ENCODE results near the gene ABR.
"Not testable (repeated sequence)": the region's sequence is repeated elsewhere in the genome, so short reads cannot be mapped to it uniquely, and the experiment has no call there.

DNA sequence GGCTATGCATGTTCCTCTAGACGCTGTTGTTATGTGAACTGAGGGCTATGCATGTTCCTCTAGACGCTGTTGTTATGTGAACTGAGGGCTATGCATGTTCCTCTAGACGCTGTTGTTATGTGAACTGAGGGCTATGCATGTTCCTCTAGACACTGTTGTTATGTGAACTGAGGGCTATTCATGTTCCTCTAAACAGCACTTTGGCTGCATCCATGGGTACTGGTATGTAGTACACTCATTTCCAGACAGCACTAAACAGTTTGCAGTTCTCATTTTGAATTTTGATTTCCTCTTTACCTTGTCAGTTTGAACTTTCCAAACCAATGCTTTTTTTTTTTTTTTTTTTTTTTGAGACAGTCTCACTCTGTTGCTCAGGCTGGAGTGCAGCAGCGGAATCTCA, 114.4 kb downstream of the ABR start:
- not testable (repeated sequence) for TF ChIP-seq EP300 (IDR thresholded peaks at IDR 0.05)
- TF ChIP-seq, protein P1, sequence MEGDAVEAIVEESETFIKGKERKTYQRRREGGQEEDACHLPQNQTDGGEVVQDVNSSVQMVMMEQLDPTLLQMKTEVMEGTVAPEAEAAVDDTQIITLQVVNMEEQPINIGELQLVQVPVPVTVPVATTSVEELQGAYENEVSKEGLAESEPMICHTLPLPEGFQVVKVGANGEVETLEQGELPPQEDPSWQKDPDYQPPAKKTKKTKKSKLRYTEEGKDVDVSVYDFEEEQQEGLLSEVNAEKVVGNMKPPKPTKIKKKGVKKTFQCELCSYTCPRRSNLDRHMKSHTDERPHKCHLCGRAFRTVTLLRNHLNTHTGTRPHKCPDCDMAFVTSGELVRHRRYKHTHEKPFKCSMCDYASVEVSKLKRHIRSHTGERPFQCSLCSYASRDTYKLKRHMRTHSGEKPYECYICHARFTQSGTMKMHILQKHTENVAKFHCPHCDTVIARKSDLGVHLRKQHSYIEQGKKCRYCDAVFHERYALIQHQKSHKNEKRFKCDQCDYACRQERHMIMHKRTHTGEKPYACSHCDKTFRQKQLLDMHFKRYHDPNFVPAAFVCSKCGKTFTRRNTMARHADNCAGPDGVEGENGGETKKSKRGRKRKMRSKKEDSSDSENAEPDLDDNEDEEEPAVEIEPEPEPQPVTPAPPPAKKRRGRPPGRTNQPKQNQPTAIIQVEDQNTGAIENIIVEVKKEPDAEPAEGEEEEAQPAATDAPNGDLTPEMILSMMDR (IDR thresholded peaks at IDR 0.05), result not testable (repeated sequence)
